ENCODE results near the gene KRT15.
A peak's percentile ranks its signal among the peaks of the same experiment; 100 is the strongest.

Gene KRT15

DNA sequence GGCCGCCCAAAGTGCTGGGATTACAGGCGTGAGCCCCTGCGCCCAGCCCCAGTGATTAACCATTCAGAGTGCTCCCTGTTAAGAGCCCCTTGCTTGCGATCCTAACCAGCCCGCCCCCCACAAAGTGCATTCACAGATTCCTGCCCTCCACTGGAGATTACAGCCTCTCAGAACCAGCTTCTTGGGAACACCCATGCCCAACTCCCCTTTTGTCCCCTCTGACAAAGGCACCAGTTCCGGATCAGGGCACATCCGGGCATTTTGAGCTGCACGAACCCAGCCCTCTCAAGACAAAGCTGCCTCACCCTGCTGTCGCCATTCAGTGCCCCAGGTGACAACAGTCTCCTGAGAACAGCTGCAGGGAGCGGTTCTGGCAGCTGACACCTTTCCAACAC, 10.3 kb upstream of the KRT15 start:
- no peaks in the 10 kb centered on the region for H3F3A ChIP-seq (ENCODE audit: insufficient read depth, low read length)
- no peaks in the 10 kb centered on the region for H3K9me3 ChIP-seq (replicated peaks; ENCODE audit: insufficient read depth, low read length)
- TF ChIP-seq, protein P1, sequence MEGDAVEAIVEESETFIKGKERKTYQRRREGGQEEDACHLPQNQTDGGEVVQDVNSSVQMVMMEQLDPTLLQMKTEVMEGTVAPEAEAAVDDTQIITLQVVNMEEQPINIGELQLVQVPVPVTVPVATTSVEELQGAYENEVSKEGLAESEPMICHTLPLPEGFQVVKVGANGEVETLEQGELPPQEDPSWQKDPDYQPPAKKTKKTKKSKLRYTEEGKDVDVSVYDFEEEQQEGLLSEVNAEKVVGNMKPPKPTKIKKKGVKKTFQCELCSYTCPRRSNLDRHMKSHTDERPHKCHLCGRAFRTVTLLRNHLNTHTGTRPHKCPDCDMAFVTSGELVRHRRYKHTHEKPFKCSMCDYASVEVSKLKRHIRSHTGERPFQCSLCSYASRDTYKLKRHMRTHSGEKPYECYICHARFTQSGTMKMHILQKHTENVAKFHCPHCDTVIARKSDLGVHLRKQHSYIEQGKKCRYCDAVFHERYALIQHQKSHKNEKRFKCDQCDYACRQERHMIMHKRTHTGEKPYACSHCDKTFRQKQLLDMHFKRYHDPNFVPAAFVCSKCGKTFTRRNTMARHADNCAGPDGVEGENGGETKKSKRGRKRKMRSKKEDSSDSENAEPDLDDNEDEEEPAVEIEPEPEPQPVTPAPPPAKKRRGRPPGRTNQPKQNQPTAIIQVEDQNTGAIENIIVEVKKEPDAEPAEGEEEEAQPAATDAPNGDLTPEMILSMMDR (IDR thresholded peaks at IDR 0.05; ENCODE audit: low read length) = no peak
- TF ChIP-seq EZH2phosphoT487 (IDR thresholded peaks at IDR 0.05; ENCODE audit: low read length) (no peak), EZH2 (optimal IDR thresholded peaks at IDR 0.05; ENCODE audit: low read depth, low read length) (no peak)
- no peak overlapping the region for H3K27ac ChIP-seq (ENCODE audit: low read length)
- no peak overlapping the region for H3K9ac ChIP-seq (ENCODE audit: low read length)
- no peaks in the 10 kb centered on the region for H3K79me2 ChIP-seq (ENCODE audit: low read length)
- H3K36me3 ChIP-seq (replicated peaks; ENCODE audit: insufficient read depth, low read length) = no peaks in the 10 kb centered on the region
- H3K9me2 ChIP-seq (replicated peaks; ENCODE audit: insufficient read depth, low read length) = no peaks in the 10 kb centered on the region
- H3K27me3 ChIP-seq (replicated peaks; ENCODE audit: insufficient read depth, low read length) = peaks cover 30% of the 10 kb centered on the region
- H3K4me1 ChIP-seq (ENCODE audit: low read length) = no peaks in the 10 kb centered on the region
- no peaks in the 10 kb centered on the region for H4K20me1 ChIP-seq (ENCODE audit: insufficient read depth, low read length)
- H2AFZ ChIP-seq (ENCODE audit: low read length) = no peak overlapping the region
- no peak for DNase-seq
- no peak overlapping the region for H3K4me3 ChIP-seq (ENCODE audit: low read length)
- H3K4me2 ChIP-seq (ENCODE audit: low read depth, low read length) = no peak overlapping the region

DNA sequence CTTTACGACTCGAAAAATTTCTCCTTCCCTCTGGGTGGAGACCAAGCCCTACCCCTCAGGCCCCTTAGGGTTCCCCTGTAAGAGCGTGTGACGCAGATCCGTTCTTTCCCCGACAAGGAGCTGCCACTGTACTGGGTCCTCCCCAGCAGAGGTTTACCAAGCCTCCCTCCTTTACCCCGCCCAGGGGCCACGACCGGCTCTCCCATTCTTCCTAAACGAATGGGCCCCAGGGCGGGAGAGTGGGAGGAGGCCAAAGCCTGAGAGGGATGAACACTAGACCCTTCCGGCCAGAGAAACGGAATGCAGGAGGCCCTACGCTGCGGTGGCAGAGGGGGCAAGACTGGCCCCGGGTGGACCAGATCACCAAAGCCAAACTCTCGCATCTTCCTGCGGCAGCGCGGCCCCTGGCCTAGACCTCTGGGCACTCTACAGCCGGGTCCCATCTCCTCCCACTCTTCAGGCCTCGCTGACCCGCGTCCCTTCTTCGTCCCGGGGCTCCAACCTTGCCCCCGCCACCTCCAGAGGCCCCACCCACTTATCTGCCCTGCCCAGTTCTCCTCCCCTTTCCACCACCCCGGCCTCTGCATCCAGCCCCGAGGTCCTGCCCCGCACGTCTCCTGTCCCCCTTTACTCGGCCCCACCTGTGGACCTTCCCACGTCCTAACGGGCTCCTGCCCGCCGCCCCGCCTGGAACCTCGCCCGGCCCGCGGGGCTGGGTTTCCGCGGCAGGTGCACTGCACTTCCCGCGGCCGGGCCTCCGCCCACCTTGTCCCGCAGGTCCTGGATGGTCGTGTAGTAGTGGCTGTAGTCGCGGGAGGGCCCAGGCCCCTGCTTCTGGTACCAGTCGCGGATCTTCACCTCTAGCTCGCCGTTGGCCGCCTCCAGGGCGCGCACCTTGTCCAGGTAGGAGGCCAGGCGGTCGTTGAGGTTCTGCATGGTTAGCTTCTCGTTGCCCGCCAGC, 8.7 kb upstream of the KRT15 start:
- Histone ChIP-seq H2AFZ (ENCODE audit: low read length) (no peak overlapping the region), H3K4me2 (ENCODE audit: low read depth, low read length) (peak overlapping the region; percentile 24; the same call in 1 of the 2 replicates), H3K9me3 (replicated peaks; ENCODE audit: insufficient read depth, low read length) (no peaks in the 10 kb centered on the region), H3F3A (ENCODE audit: insufficient read depth, low read length) (no peaks in the 10 kb centered on the region), H3K9ac (ENCODE audit: low read length) (no peak overlapping the region), H3K4me3 (ENCODE audit: low read length) (no peak overlapping the region), H3K4me1 (ENCODE audit: low read length) (no peaks in the 10 kb centered on the region), H3K79me2 (ENCODE audit: low read length) (no peaks in the 10 kb centered on the region), H3K27ac (ENCODE audit: low read length) (no peak overlapping the region), H4K20me1 (ENCODE audit: insufficient read depth, low read length) (no peaks in the 10 kb centered on the region), H3K9me2 (replicated peaks; ENCODE audit: insufficient read depth, low read length) (no peaks in the 10 kb centered on the region), H3K27me3 (replicated peaks; ENCODE audit: insufficient read depth, low read length) (peaks cover 30% of the 10 kb centered on the region), H3K36me3 (replicated peaks; ENCODE audit: insufficient read depth, low read length) (no peaks in the 10 kb centered on the region)
- TF ChIP-seq, protein P1 (IDR thresholded peaks at IDR 0.05; ENCODE audit: low read length) = no peak
- TF ChIP-seq EZH2phosphoT487 (IDR thresholded peaks at IDR 0.05; ENCODE audit: low read length) (no peak), EZH2 (optimal IDR thresholded peaks at IDR 0.05; ENCODE audit: low read depth, low read length) (no peak)
- DNase-seq = no peak

- no peak overlapping the region for H3K4me3 ChIP-seq (ENCODE audit: low read length)
- peaks cover 25% of the 10 kb centered on the region for H3K27me3 ChIP-seq (replicated peaks; ENCODE audit: insufficient read depth, low read length)
- no peak overlapping the region for H3K4me2 ChIP-seq (ENCODE audit: low read depth, low read length)
- H3F3A ChIP-seq (ENCODE audit: insufficient read depth, low read length) = no peaks in the 10 kb centered on the region
- H2AFZ ChIP-seq (ENCODE audit: low read length) = no peak overlapping the region
- H3K4me1 ChIP-seq (ENCODE audit: low read length) = peaks cover 6% of the 10 kb centered on the region; the same call in 1 of the 2 replicates
- H4K20me1 ChIP-seq (ENCODE audit: insufficient read depth, low read length) = no peaks in the 10 kb centered on the region
- H3K36me3 ChIP-seq (replicated peaks; ENCODE audit: insufficient read depth, low read length) = no peaks in the 10 kb centered on the region
- no peaks in the 10 kb centered on the region for H3K79me2 ChIP-seq (ENCODE audit: low read length)
- TF ChIP-seq EZH2phosphoT487 (IDR thresholded peaks at IDR 0.05; ENCODE audit: low read length) (no peak), EZH2 (optimal IDR thresholded peaks at IDR 0.05; ENCODE audit: low read depth, low read length) (no peak)
- TF ChIP-seq, protein P1 (IDR thresholded peaks at IDR 0.05; ENCODE audit: low read length) = no peak
- DNase-seq = no peak
- H3K27ac ChIP-seq (ENCODE audit: low read length) = no peak overlapping the region
- H3K9ac ChIP-seq (ENCODE audit: low read length) = no peak overlapping the region
- H3K9me3 ChIP-seq (replicated peaks; ENCODE audit: insufficient read depth, low read length) = no peaks in the 10 kb centered on the region
- no peaks in the 10 kb centered on the region for H3K9me2 ChIP-seq (replicated peaks; ENCODE audit: insufficient read depth, low read length)
Observed at GRCh38 chr17:41524261-41524660, 5.6 kb upstream of the KRT15 start.
